Cardiac fibroblast (primary cell): ENCODE data around the gene ASPDH.

Source experiments
- DNase-seq, 2 donors: peaks; one replicate each; pipeline versions ENCODE4 v3.0.0 to v3.0.0-alpha.2; 2010; ENCODE audit warnings: low read depth in 2 of 2
- H3K4me3 ChIP-seq, 2 donors: replicated peaks in 1 of 2; 1 replicate in 1 of 2; 2 replicates in 1 of 2; pipeline ENCODE4 v1.5.1; 2011; ENCODE audit warnings: low read depth in 2 of 2, low read length in 2 of 2, mild to moderate bottlenecking in 2 of 2, moderate library complexity in 1 of 2
- TF ChIP-seq, protein P1 (sequence below): IDR thresholded peaks from one replicate; pipeline ENCODE4 v1.5.1; 2011; ENCODE audit warnings: low read depth, mild to moderate bottlenecking, low read length, inconsistent platforms

Gene ASPDH

DNA sequence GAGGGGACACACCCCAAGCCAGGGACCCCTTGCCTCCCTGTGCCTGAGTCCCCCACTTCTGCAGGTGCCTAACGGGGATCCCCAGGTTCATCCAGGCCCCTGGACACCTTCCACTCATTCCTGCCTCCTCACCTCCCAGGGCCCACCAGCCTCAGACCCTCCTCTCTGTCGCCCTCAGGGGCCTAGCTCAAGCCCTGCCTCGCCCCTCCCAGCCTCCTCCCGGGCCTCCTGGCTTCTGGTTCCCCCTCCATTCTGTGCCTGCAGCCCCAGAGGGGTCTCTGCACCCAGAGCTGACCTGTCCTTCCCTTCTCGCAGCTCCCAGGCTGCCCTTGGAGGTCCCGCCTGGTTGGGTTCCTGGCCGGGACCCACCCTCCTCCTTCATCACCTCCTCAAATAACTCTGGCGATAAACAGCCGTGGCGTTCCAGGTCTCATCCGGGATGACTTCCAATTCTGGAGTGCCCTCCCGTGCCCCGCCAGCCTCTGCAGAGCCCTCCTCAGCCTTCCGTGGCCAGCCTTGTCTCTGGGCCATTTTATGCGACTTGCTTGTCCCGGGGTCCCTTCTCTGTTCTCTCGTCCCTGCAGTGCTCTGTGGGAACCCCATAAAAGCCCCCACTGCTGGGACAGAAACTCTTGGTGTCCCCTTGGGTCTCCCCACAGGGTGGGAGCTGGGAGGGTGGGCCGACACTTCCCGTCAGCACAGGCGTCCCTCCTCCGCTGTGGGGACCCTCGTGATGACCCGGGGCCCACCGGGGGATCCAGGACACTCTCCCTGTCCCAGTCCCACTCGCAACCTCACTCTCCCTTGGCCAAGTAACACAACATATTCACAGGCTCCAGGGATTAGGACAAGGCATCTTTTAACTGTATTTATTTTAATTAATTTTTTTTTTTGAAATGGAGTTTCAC, 11.9 kb downstream of the ASPDH start:
- H3K4me3 ChIP-seq, result no peak overlapping the region
- no peak for DNase-seq
- TF ChIP-seq, protein P1, sequence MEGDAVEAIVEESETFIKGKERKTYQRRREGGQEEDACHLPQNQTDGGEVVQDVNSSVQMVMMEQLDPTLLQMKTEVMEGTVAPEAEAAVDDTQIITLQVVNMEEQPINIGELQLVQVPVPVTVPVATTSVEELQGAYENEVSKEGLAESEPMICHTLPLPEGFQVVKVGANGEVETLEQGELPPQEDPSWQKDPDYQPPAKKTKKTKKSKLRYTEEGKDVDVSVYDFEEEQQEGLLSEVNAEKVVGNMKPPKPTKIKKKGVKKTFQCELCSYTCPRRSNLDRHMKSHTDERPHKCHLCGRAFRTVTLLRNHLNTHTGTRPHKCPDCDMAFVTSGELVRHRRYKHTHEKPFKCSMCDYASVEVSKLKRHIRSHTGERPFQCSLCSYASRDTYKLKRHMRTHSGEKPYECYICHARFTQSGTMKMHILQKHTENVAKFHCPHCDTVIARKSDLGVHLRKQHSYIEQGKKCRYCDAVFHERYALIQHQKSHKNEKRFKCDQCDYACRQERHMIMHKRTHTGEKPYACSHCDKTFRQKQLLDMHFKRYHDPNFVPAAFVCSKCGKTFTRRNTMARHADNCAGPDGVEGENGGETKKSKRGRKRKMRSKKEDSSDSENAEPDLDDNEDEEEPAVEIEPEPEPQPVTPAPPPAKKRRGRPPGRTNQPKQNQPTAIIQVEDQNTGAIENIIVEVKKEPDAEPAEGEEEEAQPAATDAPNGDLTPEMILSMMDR, result no peak

DNA sequence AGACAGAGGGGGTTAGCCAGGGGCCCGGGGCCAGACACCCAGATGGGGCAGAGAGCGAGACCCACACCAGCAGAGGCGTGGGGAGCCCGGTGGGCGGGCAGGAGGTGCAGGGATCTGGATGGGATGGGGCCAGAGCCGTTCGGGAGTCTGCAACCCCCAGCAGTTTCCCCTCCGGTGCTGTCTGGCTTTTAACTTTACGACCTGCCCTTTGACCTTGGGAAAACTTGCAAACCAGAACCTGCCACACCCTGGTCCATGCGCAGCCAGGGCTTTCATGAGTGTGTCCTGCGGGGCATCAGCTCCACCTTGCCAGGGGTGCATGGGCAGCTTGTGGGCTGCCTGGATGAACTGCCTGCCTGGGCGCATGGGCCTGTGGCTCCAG, 12.5 kb downstream of the ASPDH start:
- H3K4me3 ChIP-seq, result no peak overlapping the region
- TF ChIP-seq, protein P1, result no peak
- no peak for DNase-seq

DNA sequence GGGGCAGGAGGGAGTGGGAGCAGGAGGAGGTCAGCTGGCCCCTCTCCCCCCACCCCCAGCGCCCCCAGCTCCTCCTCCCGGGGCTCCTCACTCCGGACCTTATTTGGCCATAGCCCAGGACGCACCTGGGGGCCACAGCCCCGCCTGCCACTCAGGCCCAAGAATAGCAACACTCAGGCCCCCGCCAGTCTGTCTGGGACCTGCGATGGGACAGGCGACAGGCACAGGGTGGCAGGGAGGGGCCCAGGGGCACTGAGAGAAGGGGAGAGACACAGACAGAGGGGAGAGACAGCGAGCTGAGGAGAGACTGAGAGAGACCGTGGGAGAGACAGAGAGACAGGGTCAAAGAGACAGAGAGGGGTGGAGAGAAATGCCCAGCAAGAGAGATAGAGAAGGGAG, 13.0 kb downstream of the ASPDH start:
- no peak overlapping the region for H3K4me3 ChIP-seq
- DNase-seq, result no peak
- TF ChIP-seq, protein P1, result no peak

DNA sequence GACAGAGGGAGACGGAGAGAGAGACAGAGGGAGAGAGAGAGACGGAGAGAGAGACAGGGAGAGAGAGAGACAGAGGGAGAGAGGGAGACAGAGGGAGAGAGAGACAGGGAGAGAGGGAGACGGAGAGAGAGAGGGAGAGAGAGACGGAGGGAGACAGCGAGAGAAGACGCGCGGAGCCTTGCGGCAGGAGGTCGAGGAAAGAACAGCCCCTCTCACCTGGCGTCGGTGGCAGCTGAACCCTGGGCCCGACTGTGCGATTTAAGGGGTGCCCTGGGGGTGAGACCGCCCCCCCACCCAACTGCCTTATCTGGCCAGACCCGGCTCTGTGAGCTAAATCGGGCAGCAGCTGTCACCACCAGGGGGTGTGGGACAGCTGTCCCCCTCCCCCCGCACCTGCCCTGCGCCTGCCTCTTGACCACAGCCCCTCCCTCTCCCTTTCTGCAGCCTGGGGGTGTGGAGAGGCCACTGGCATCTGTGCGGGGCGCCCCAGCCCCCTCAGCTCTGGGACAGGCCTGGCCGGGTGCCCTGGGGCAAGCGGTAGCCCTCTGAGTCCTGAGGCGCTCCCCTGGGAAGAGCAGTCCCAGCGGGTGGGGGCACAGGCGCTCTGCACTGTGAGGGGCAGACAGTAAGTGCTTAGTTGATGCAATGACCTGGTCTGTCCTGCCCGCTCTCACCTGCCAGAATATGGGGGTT, 13.5 kb downstream of the ASPDH start:
- no peak for DNase-seq
- TF ChIP-seq, protein P1, result no peak
- H3K4me3 ChIP-seq, result no peak overlapping the region

DNA sequence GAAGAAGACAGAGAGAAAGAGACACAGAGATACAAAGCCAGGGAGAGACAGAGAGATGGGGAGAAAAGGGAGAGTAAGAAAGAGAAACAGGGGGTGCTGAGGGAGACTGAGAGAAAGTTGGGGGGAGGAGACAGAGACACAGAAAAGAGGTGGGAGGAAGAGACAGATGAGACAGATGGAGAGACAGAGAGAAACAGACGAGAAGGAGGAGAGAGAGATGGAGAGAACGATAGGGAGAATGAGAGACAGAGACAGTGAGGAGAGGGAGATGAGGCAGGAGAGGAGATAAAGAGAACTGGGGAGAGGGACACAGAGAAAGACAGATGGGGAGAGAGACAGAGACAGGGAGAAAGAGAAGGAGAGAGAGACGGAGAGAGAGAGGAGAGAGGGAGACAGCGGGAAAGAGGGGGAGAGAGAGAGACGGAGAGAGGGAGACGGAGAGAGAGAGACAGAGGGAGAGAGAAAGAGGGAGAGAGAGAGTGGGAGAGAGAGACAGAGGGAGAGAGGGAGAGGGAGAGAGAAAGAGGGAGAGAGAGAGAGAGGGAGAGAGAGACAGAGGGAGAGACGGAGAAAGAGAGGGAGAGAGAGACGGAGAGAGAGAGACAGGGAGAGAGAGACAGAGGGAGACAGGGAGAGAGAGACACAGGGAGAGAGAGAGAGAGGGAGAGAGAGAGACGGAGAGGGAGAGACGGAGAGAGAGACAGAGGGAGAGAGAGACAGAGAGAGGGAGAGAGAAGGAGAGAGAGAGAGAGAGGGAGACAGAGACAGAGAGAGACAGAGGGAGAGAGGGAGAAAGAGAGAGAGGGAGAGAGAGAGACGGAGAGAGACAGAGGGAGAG, 15.3 kb downstream of the ASPDH start:
- no peak for DNase-seq
- H3K4me3 ChIP-seq, result no peak overlapping the region
- TF ChIP-seq, protein P1, result no peak

DNA sequence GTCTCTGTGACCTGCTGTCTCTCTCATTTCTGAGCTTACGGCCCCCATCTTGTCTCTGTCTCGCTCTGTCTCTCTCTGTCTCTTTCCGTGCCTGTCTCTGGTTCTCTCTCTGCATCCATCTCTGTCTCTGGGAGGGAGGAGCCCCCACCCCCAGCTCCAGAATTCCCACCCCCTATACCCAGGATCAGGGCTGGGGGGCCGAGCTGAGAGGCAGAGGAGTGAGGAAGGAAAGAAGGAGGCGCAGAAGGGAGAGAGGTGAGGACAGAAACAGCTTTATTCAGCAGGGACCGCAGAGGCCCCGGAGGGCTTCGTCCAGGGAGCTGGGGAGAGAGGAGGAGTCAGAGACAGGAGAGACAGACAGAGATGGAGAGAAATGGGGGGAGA, 16.7 kb downstream of the ASPDH start:
- H3K4me3 ChIP-seq, result no peak overlapping the region
- TF ChIP-seq, protein P1, result no peak
- no peak for DNase-seq
